SK-N-SH (cell line): ENCODE data around the gene FOXN4. TPM values are rescaled to one million over a fixed set of nuclear protein-coding genes. Genes with fewer than 3 reads are reported as not detected.

Experiments used
- CTCF ChIA-PET: fragments of 300-600, 350-600 bp; formaldehyde crosslinking; extraction: SDS; loops from one replicate; lab custom pipeline; 2021; lab: Yijun Ruan, JAX
- POLR2A ChIA-PET: fragments of 350-600 bp; sonication (Branson Sonifier 250); formaldehyde crosslinking; extraction: SDS; loops from one replicate; lab custom pipeline; 2020; ENCODE audit warnings: antibody characterized with exemption, inconsistent platforms; lab: Yijun Ruan, JAX
- DNase-seq: peaks from one replicate; pipeline ENCODE4 v3.0.0; 2012
- H2AFZ ChIP-seq: fragments of 200-600 bp; sonication (generic); 2 replicates; pipeline ENCODE4 v1.8.1; 2016; ENCODE audit warnings: antibody characterized with exemption, mild to moderate bottlenecking, low read depth
- H3F3A ChIP-seq: fragments of 200-600 bp; sonication (generic); replicated peaks from 2 replicates; pipeline ENCODE3; 2016; ENCODE audit warnings: antibody characterized with exemption, mild to moderate bottlenecking; ENCODE audit not compliant: insufficient read depth
- H3K27ac ChIP-seq, 2 experiments: fragments of 200-500 bp in 1 of 2; fragments of 200-600 bp in 1 of 2; sonication (Bioruptor generic) in 1 of 2; sonication (generic), shearing (Covaris generic) in 1 of 2; 2 replicates each; pipeline versions ENCODE4 v1.5.1 to v1.6.1; 2014 to 2016; ENCODE audit warnings: low read depth in 2 of 2, inconsistent platforms in 1 of 2, low read length in 1 of 2, mild to moderate bottlenecking in 1 of 2, mixed read lengths in 1 of 2
- H3K27me3 ChIP-seq: fragments of 200-600 bp; sonication (generic), shearing (Covaris generic); 2 replicates; pipeline ENCODE4 v1.6.1; 2016; ENCODE audit warnings: mixed run types; ENCODE audit not compliant: insufficient read depth
- H3K36me3 ChIP-seq, 2 experiments: fragments of 200-500 bp in 1 of 2; fragments of 200-600 bp in 1 of 2; sonication (Bioruptor generic) in 1 of 2; sonication (generic) in 1 of 2; replicated peaks in 1 of 2; 2 replicates each; pipeline versions ENCODE3 to v1.5.1; 2014 to 2016; ENCODE audit warnings: low read length in 1 of 2, mild to moderate bottlenecking in 1 of 2; ENCODE audit not compliant: insufficient read depth in 2 of 2, control insufficient read depth in 1 of 2
- H3K4me1 ChIP-seq, 2 experiments: fragments of 200-500 bp in 1 of 2; fragments of 200-600 bp in 1 of 2; sonication (Bioruptor generic) in 1 of 2; sonication (generic), shearing (Covaris generic) in 1 of 2; 2 replicates each; pipeline versions ENCODE4 v1.5.1 to v1.6.1; 2014 to 2016; ENCODE audit warnings: low read depth in 1 of 2, low read length in 1 of 2, mixed run types in 1 of 2; ENCODE audit not compliant: insufficient read depth in 2 of 2, control insufficient read depth in 1 of 2
- H3K4me2 ChIP-seq: fragments of 200-600 bp; sonication (generic), shearing (Covaris generic); 2 replicates; pipeline ENCODE4 v1.6.1; 2017; ENCODE audit warnings: mixed run types
- H3K4me3 ChIP-seq, 2 experiments: fragments of 200-500 bp in 1 of 2; fragments of 200-600 bp in 1 of 2; sonication (Bioruptor generic) in 1 of 2; sonication (generic), shearing (Covaris generic) in 1 of 2; 2 replicates each; pipeline versions ENCODE4 v1.5.1 to v1.8.1; 2014 to 2016; ENCODE audit warnings: low read depth in 2 of 2, inconsistent platforms in 1 of 2, low read length in 1 of 2, mild to moderate bottlenecking in 1 of 2, mixed read lengths in 1 of 2, moderate library complexity in 1 of 2
- H3K79me2 ChIP-seq: fragments of 200-600 bp; sonication (generic); 2 replicates; pipeline ENCODE4 v1.8.1; 2017; ENCODE audit warnings: mild to moderate bottlenecking; ENCODE audit not compliant: insufficient read depth
- H3K9ac ChIP-seq: fragments of 200-600 bp; sonication (generic); 2 replicates; pipeline ENCODE4 v1.6.1; 2017; ENCODE audit warnings: mixed run types
- H3K9me2 ChIP-seq: fragments of 200-600 bp; sonication (generic); 2 replicates; pipeline ENCODE4 v1.6.1; 2017; ENCODE audit warnings: mixed run types
- H3K9me3 ChIP-seq: fragments of 200-600 bp; sonication (generic); 2 replicates; pipeline ENCODE4 v1.6.1; 2017; ENCODE audit warnings: mixed run types, mild to moderate bottlenecking, moderate library complexity
- H4K20me1 ChIP-seq: fragments of 200-600 bp; sonication (generic); 2 replicates; pipeline ENCODE4 v1.6.1; 2017; ENCODE audit warnings: mild to moderate bottlenecking, mixed run types; ENCODE audit not compliant: insufficient read depth
- ELF1 ChIP-seq: IDR thresholded peaks from 2 replicates; pipeline ENCODE4 v1.4.0; 2012
- FOSL2 ChIP-seq: IDR thresholded peaks from 2 replicates; pipeline ENCODE4 v1.4.0; 2012; ENCODE audit warnings: low read depth, mild to moderate bottlenecking, moderate library complexity, borderline replicate concordance
- FOXJ3 ChIP-seq: sonication (generic); formaldehyde crosslinking; IDR thresholded peaks from 2 replicates; pipeline ENCODE4 v1.5.1; 2020; ENCODE audit warnings: mild to moderate bottlenecking, missing genetic modification reagents
- GABPA ChIP-seq: IDR thresholded peaks from 2 replicates; pipeline ENCODE4 v1.4.0; 2012; ENCODE audit warnings: low read depth, mild to moderate bottlenecking
- GATA2 ChIP-seq: sonication (generic); formaldehyde crosslinking; IDR thresholded peaks from 2 replicates; pipeline ENCODE4 v1.5.0; 2020; ENCODE audit warnings: mild to moderate bottlenecking, missing genetic modification reagents
- IRF3 ChIP-seq: fragments of 150-350 bp; IDR thresholded peaks from 2 replicates; pipeline ENCODE4 v1.6.1; 2016; ENCODE audit warnings: mild to moderate bottlenecking, low read depth, low read length
- JUND ChIP-seq: IDR thresholded peaks from 2 replicates; pipeline ENCODE4 v1.4.0; 2012
- MAX ChIP-seq: IDR thresholded peaks from 2 replicates; pipeline ENCODE4 v1.4.0; 2012; ENCODE audit warnings: low read depth
- MEF2A ChIP-seq: IDR thresholded peaks from 2 replicates; pipeline ENCODE4 v1.4.0; 2012; ENCODE audit warnings: low read depth, borderline replicate concordance
- RAD21 ChIP-seq: IDR thresholded peaks from 2 replicates; pipeline ENCODE4 v1.6.1; 2012; ENCODE audit warnings: mild to moderate bottlenecking, low read length
- REST ChIP-seq: IDR thresholded peaks from 2 replicates; pipeline ENCODE4 v1.6.1; 2012; ENCODE audit warnings: mild to moderate bottlenecking, low read depth, low read length, moderate library complexity
- RXRA ChIP-seq: IDR thresholded peaks from 2 replicates; pipeline ENCODE4 v1.4.0; 2012; ENCODE audit warnings: low read depth, mild to moderate bottlenecking, borderline replicate concordance
- SIN3A ChIP-seq: IDR thresholded peaks from 2 replicates; pipeline ENCODE4 v1.6.1; 2012; ENCODE audit warnings: low read depth, mild to moderate bottlenecking, low read length, moderate library complexity, borderline replicate concordance
- TEAD4 ChIP-seq: IDR thresholded peaks from 2 replicates; pipeline ENCODE4 v1.4.0; 2012; ENCODE audit warnings: mild to moderate bottlenecking, borderline replicate concordance; ENCODE audit not compliant: insufficient read depth
- WGBS: methylation state at CpG from one replicate; pipeline ENCODE4 v1.1.6; 2017; ENCODE audit warnings: low lambda C conversion rate; 5-methylcytosine and 5-hydroxymethylcytosine counted together
- polyA plus RNA-seq, 3 experiments: library from polyadenylated mRNA; depleted of rRNA; stranded (reverse); fragments of >200 nt; gene quantifications; 2 replicates each; pipeline ENCODE4 v1.2.3, GENCODE V29; 2012

FOXN4 gene
- polyA plus RNA-seq, 1 of the 3 experiments (the other 2 are of a cell fraction) = 0.10 TPM

GRCh38 chr12:109290061-109290460 is 19.0 kb downstream of the FOXN4 start:
- H3K9ac ChIP-seq = no peak overlapping the region
- TF ChIP-seq JUND (no peak), MAX (no peak), MEF2A (no peak), FOXJ3 (CRISPR knock-in tag) (no peak), GABPA (no peak), REST (no peak), RXRA (no peak), ELF1 (no peak), TEAD4 (no peak), GATA2 (CRISPR knock-in tag) (no peak)
- no peaks in the 10 kb centered on the region for H3K27me3 ChIP-seq
- WGBS = 80% methylated on average over 10 of the region's 18 CpGs
- peaks cover 0 to 22% of the 10 kb centered on the region in 2 experiments; a peak in 1 of 4 replicates for H3K4me1 ChIP-seq
- no peak overlapping the region for H3K4me3 ChIP-seq
- POLR2A ChIA-PET = interaction anchor here (0.5 to 0.7 kb wide), 2 partner anchors 12 to 32 kb away, joined by 3 read pairs; no protein-coding TSS in a partner anchor
- H3K9me2 ChIP-seq = no peaks in the 10 kb centered on the region
- H3K9me3 ChIP-seq = no peaks in the 10 kb centered on the region
- no peak for DNase-seq
- H2AFZ ChIP-seq = no peak overlapping the region
- no peak overlapping the region for H3K27ac ChIP-seq
- no peaks in the 10 kb centered on the region for H3K36me3 ChIP-seq
- H4K20me1 ChIP-seq = no peaks in the 10 kb centered on the region
- no peak overlapping the region for H3K4me2 ChIP-seq
- no peaks in the 10 kb centered on the region for H3F3A ChIP-seq
- CTCF ChIA-PET = interaction anchor here (0.9 to 2.4 kb wide), 2 partner anchors 104 to 178 kb away, joined by 4 to 9 read pairs; no protein-coding TSS in a partner anchor
- no peaks in the 10 kb centered on the region for H3K79me2 ChIP-seq

- Histone ChIP-seq H2AFZ (no peak overlapping the region), H3K4me3 (no peak overlapping the region), H3K9me3 (no peaks in the 10 kb centered on the region), H3K9ac (no peak overlapping the region), H3K27me3 (no peaks in the 10 kb centered on the region), H3K4me2 (no peak overlapping the region), H3K36me3 (no peaks in the 10 kb centered on the region), H3F3A (no peaks in the 10 kb centered on the region), H3K27ac (no peak overlapping the region), H4K20me1 (no peaks in the 10 kb centered on the region), H3K9me2 (no peaks in the 10 kb centered on the region), H3K4me1 (peaks cover 0 to 22% of the 10 kb centered on the region in 2 experiments; a peak in 1 of 4 replicates), H3K79me2 (no peaks in the 10 kb centered on the region)
- ChIA-PET POLR2A (no interaction called here), CTCF (no interaction called here)
- WGBS = 74% methylated on average over 6 of the region's 6 CpGs
- no peak for DNase-seq
- TF ChIP-seq SIN3A (no peak), ELF1 (no peak), FOXJ3 (CRISPR knock-in tag) (no peak), FOSL2 (no peak), RAD21 (no peak), IRF3 (no peak)
Observed at GRCh38 chr12:109289551-109289950, 19.5 kb downstream of the FOXN4 start.
